K562 (cell line): ENCODE data around the gene OTP. TPM values are rescaled to one million over a fixed set of nuclear protein-coding genes. Genes with fewer than 3 reads are reported as not detected.

Experiments used
- ATAC-seq: fragments of 200-7000 bp; cut with Tn5 transposase; 3 replicates; pipeline ENCODE4 v1.9.1; 2020; ENCODE audit warnings: moderate library complexity
- BruUV-seq: library from RNA; stranded (reverse); fragments of 400-500 nt; replicated peaks from 2 replicates; lab custom pipeline; 2021; lab: Mats Ljungman, UMichigan
- CTCF ChIA-PET: fragments of 300-600 bp; formaldehyde crosslinking; extraction: SDS; loops from one replicate; lab custom pipeline; 2021; ENCODE audit warnings: low intra/inter-chr PET ratio; lab: Yijun Ruan, JAX
- POLR2A ChIA-PET: fragments of 300-600, 350-650 bp; sonication (Branson Sonifier 250); formaldehyde crosslinking; extraction: SDS; loops from one replicate; lab custom pipeline; 2021; ENCODE audit warnings: antibody characterized with exemption, inconsistent platforms; lab: Yijun Ruan, JAX
- DNase-seq, 4 experiments: peaks; one replicate each; pipeline versions ENCODE4 v3.0.0 to v3.0.0-alpha.2; 2011 to 2018; ENCODE audit warnings: low spot score in 3 of 4, mixed read lengths in 3 of 4; ENCODE audit errors: extremely low read depth in 1 of 4
- FAIRE-seq: peaks from 2 replicates; lab custom pipeline; 2011; peaks lifted over from hg19 to GRCh38; lab: Jason Lieb, UNC
- H2AFZ ChIP-seq: 2 replicates; pipeline ENCODE4 v1.6.0; 2011; ENCODE audit warnings: low read depth, low read length, control low read depth, inconsistent platforms
- H3K27ac ChIP-seq: fragments of 200-600 bp; 3 replicates; pipeline ENCODE4 v1.8.0; 2011; ENCODE audit warnings: low read depth, mild to moderate bottlenecking, control low read depth, inconsistent platforms, low read length, moderate library complexity, mixed read lengths; ENCODE audit errors: extremely low read depth
- H3K27me3 ChIP-seq, 2 experiments: fragments of 300-600 bp in 1 of 2; 2 replicates in 1 of 2; 3 replicates in 1 of 2; pipeline versions ENCODE4 v1.6.0 to v1.8.0; 2011; ENCODE audit warnings: inconsistent platforms in 2 of 2, low read length in 2 of 2, mild to moderate bottlenecking in 1 of 2, mixed read lengths in 1 of 2, moderate library complexity in 1 of 2; ENCODE audit not compliant: control insufficient read depth in 2 of 2, insufficient read depth in 2 of 2
- H3K36me3 ChIP-seq: fragments of 300-600 bp; 3 replicates; pipeline ENCODE4 v1.8.0; 2011; ENCODE audit warnings: mild to moderate bottlenecking, low read length, inconsistent platforms; ENCODE audit not compliant: control insufficient read depth, insufficient read depth
- H3K4me1 ChIP-seq, 2 experiments: fragments of 200-600 bp in 1 of 2; replicated peaks in 1 of 2; 2 replicates in 1 of 2; 3 replicates in 1 of 2; pipeline versions ENCODE4 v1.5.1 to v1.8.0; 2011; ENCODE audit warnings: inconsistent platforms in 2 of 2, low read length in 2 of 2, mild to moderate bottlenecking in 1 of 2, mixed read lengths in 1 of 2, moderate library complexity in 1 of 2; ENCODE audit not compliant: control insufficient read depth in 2 of 2, insufficient read depth in 2 of 2
- H3K4me2 ChIP-seq: 2 replicates; pipeline ENCODE4 v1.6.1; 2011; ENCODE audit warnings: low read length, control low read depth, inconsistent platforms, mixed read lengths; ENCODE audit not compliant: insufficient read depth
- H3K4me3 ChIP-seq: fragments of 200-600 bp; sonication (generic), shearing (Covaris generic); 2 replicates; pipeline ENCODE4 v1.5.1; 2016; ENCODE audit warnings: control low read depth, inconsistent platforms
- H3K79me2 ChIP-seq: fragments of 200-600 bp; 3 replicates; pipeline ENCODE4 v1.8.0; 2011; ENCODE audit warnings: low read length, inconsistent platforms; ENCODE audit not compliant: control insufficient read depth, insufficient read depth
- H3K9ac ChIP-seq, 2 experiments: 2 replicates each; pipeline versions ENCODE4 v1.6.0 to v1.6.1; 2011; ENCODE audit warnings: low read depth in 2 of 2, low read length in 2 of 2, control low read depth in 1 of 2, inconsistent platforms in 1 of 2, mild to moderate bottlenecking in 1 of 2, mixed read lengths in 1 of 2; ENCODE audit not compliant: insufficient read depth in 1 of 2
- H3K9me1 ChIP-seq: one replicate; pipeline ENCODE4 v1.6.0; 2011; ENCODE audit warnings: inconsistent platforms, mild to moderate bottlenecking, low read length, moderate library complexity; ENCODE audit not compliant: control insufficient read depth, insufficient read depth
- H3K9me3 ChIP-seq: replicated peaks from 2 replicates; pipeline ENCODE4 v1.5.1; 2011; ENCODE audit warnings: low read depth, low read length, inconsistent platforms; ENCODE audit not compliant: control insufficient read depth, insufficient read depth
- H4K20me1 ChIP-seq: replicated peaks from 2 replicates; pipeline ENCODE4 v1.6.1; 2011; ENCODE audit warnings: low read length, inconsistent platforms, mixed read lengths; ENCODE audit not compliant: control insufficient read depth, insufficient read depth
- C11orf30 ChIP-seq: fragments of 450-650 bp; IDR thresholded peaks from 2 replicates; pipeline ENCODE4 v1.6.1; 2016; ENCODE audit warnings: low read depth, mild to moderate bottlenecking
- HSF4 ChIP-seq: fragments of 250-450 bp; sonication (Bioruptor Pico); IDR thresholded peaks from 2 replicates; pipeline ENCODE4 v2.1.2; 2022; ENCODE audit warnings: mild to moderate bottlenecking, moderate library complexity, borderline replicate concordance
- TRIM24 ChIP-seq, 2 experiments: fragments of 450-650 bp; IDR thresholded peaks; 2 replicates each; pipeline ENCODE4 v1.6.1; 2016
- U2AF2 ChIP-seq: fragments of 200-400 bp; formaldehyde crosslinking; optimal IDR thresholded peaks from 2 replicates; pipeline ENCODE3; 2017; ENCODE audit warnings: low read depth, mild to moderate bottlenecking, low read length
- ZNF316 ChIP-seq: fragments of 450-650 bp; IDR thresholded peaks from 2 replicates; pipeline ENCODE4 v1.6.1; 2016
- ZNF639 ChIP-seq, 2 experiments: fragments of 200-800 bp in 1 of 2; sonication (Bioruptor generic) in 1 of 2; sonication (generic) in 1 of 2; formaldehyde crosslinking in 1 of 2; IDR thresholded peaks in 1 of 2; conservative IDR thresholded peaks in 1 of 2; 2 replicates each; pipeline versions ENCODE4 v1.5.0 to v1.6.1; 2016 to 2020; ENCODE audit warnings: missing compliant biosample characterization in 1 of 2, missing genetic modification characterization in 1 of 2, missing genetic modification reagents in 1 of 2
- WGBS: fragments of 100-300 bp; shearing (Covaris generic); methylation state at CpG from one replicate; pipeline ENCODE4 v1.1.6; 2016; ENCODE audit warnings: low coverage, mixed read lengths; ENCODE audit not compliant: insufficient coverage; ENCODE audit errors: missing lambda C conversion rate; 5-methylcytosine and 5-hydroxymethylcytosine counted together
- in situ Hi-C: fragments of 300-500 bp; cut with MboI; formaldehyde crosslinking; loops from 4 replicates; pipeline ENCODE4 v1.15.0; 2018; ENCODE audit warnings: inconsistent platforms, mixed read lengths
- intact Hi-C: fragments of 100-400 bp; cut with micrococcal nuclease; formaldehyde crosslinking; loops from 2 replicates; pipeline ENCODE4 v1.14.2; 2022
- polyA plus RNA-seq, 8 experiments: library from polyadenylated mRNA; depleted of rRNA in 4 of 8; stranded (reverse) in 5 of 8; unstranded in 3 of 8; fragments of >200 nt; fragmentation: Nextera tagmentation in 2 of 8; fragmentation: Illumina TruSeq in 1 of 8; extraction: Ambion mirVana in 2 of 8; extraction: Trizol in 1 of 8; gene quantifications; 2 replicates each; pipeline versions ENCODE4 v1.2.1 to v1.2.3, GENCODE V29; 2011 to 2014; ENCODE audit warnings: inconsistent platforms in 1 of 8, missing spikeins in 1 of 8
- total RNA-seq, 7 experiments: library from RNA; depleted of rRNA in 6 of 7; stranded (reverse); fragments of >200 nt in 6 of 7; fragmentation: Illumina TruSeq in 2 of 7; extraction: Trizol in 2 of 7; gene quantifications; 2 replicates each; pipeline versions ENCODE4 v1.2.1 to v1.2.3, GENCODE V29; 2011 to 2021; ENCODE audit warnings: low replicate concordance in 1 of 7
- TF ChIP-seq, protein P1 (sequence below): IDR thresholded peaks from 3 replicates; pipeline ENCODE4 v1.6.1; 2011; ENCODE audit warnings: borderline replicate concordance, mild to moderate bottlenecking, moderate library complexity; ENCODE audit not compliant: insufficient read length; ENCODE audit errors: extremely low read depth

OTP gene
- total and polyA plus RNA-seq, 9 of the 15 experiments (the other 6 are each of a cell fraction or from before 2014, with no cell fraction given), result 0.04 to 0.16 (median 0.06) TPM; not detected in 4

- H3K79me2 ChIP-seq, result no peaks in the 10 kb centered on the region
- no peak overlapping the region for H2AFZ ChIP-seq
- H3K9ac ChIP-seq, result no peak overlapping the region
- FAIRE-seq, result no peak
- H3K36me3 ChIP-seq, result no peaks in the 10 kb centered on the region
- no peaks in the 10 kb centered on the region for H4K20me1 ChIP-seq
- H3K9me1 ChIP-seq, result no peaks in the 10 kb centered on the region
- intact Hi-C loops (no loop called here), in situ Hi-C loops (no loop called here)
- no TSS peak for BruUV-seq
- H3K4me1 ChIP-seq, result no peaks in the 10 kb centered on the region
- ChIA-PET POLR2A (no interaction called here), CTCF (no interaction called here)
- no peaks in the 10 kb centered on the region for H3K27me3 ChIP-seq
- no peak for ATAC-seq
- no peak overlapping the region for H3K27ac ChIP-seq
- TF ChIP-seq ZNF639 (CRISPR knock-in tag; conservative IDR thresholded peaks at IDR 0.05 in 1 of 2, IDR thresholded peaks at IDR 0.05 in 1 of 2) (no peak), ZNF316 (peak; percentile 71), C11orf30 (peak; percentile 31; the same call in 1 of the 2 replicates)
- no peak for DNase-seq
- no peak overlapping the region for H3K4me3 ChIP-seq
- no peaks in the 10 kb centered on the region for H3K9me3 ChIP-seq
- no peak overlapping the region for H3K4me2 ChIP-seq
Observed at GRCh38 chr5:77588175-77588574, 50.3 kb downstream of the OTP start.

DNA sequence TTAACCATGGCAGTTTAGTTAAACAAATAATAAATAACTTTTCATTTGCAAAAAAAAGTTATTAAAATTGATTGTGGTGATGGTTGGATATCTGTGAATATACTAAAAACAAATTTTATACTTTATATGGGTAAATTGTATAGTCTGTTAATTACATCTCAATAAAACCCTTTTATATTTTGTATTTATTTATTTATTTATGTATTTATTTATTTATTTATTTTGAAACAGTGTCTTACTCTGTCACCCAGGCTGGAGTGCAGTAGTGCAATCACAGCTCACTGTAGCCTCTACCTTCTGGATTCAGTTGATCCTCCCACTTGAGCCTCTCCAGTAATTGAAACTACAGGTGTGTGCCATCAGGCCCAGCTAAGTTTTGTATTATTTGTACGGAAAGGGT lies 52.4 kb downstream of the OTP start:
- no peak for TF ChIP-seq TRIM24 (IDR thresholded peaks at IDR 0.05)
- TF ChIP-seq U2AF2, result no peak
- TF ChIP-seq, protein P1, sequence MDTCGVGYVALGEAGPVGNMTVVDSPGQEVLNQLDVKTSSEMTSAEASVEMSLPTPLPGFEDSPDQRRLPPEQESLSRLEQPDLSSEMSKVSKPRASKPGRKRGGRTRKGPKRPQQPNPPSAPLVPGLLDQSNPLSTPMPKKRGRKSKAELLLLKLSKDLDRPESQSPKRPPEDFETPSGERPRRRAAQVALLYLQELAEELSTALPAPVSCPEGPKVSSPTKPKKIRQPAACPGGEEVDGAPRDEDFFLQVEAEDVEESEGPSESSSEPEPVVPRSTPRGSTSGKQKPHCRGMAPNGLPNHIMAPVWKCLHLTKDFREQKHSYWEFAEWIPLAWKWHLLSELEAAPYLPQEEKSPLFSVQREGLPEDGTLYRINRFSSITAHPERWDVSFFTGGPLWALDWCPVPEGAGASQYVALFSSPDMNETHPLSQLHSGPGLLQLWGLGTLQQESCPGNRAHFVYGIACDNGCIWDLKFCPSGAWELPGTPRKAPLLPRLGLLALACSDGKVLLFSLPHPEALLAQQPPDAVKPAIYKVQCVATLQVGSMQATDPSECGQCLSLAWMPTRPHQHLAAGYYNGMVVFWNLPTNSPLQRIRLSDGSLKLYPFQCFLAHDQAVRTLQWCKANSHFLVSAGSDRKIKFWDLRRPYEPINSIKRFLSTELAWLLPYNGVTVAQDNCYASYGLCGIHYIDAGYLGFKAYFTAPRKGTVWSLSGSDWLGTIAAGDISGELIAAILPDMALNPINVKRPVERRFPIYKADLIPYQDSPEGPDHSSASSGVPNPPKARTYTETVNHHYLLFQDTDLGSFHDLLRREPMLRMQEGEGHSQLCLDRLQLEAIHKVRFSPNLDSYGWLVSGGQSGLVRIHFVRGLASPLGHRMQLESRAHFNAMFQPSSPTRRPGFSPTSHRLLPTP, result no peak
- TF ChIP-seq HSF4, result no peak
- TF ChIP-seq, all 486 proteins: peak for 0
- Histone ChIP-seq H2AFZ (no peak overlapping the region), H4K20me1 (no peaks in the 10 kb centered on the region), H3K79me2 (no peaks in the 10 kb centered on the region), H3K9me1 (no peaks in the 10 kb centered on the region), H3K4me3 (no peak overlapping the region), H3K36me3 (no peaks in the 10 kb centered on the region), H3K27ac (no peak overlapping the region), H3K9me3 (no peaks in the 10 kb centered on the region), H3K4me2 (no peak overlapping the region), H3K4me1 (no peaks in the 10 kb centered on the region), H3K9ac (no peak overlapping the region), H3K27me3 (no peaks in the 10 kb centered on the region)
- FAIRE-seq, result no peak
- in situ Hi-C loops, result no loop called here
- DNase-seq, result no peak
- intact Hi-C loops, result no loop called here
- 0% methylated on average over 1 of the region's 1 CpG for WGBS
- ATAC-seq, result no peak
- ChIA-PET CTCF (no interaction called here), POLR2A (interaction anchor here (0.6 to 0.7 kb wide), 2 partner anchors 13 to 181 kb away, joined by 3 to 6 read pairs; no protein-coding TSS in a partner anchor)
- BruUV-seq, result no TSS peak
